GM19240 (cell line): ENCODE measurements around the gene HAUS2.
"Not testable (repeated sequence)": the region's sequence is repeated elsewhere in the genome, so short reads cannot be mapped to it uniquely, and the experiment has no call there.

Experiments used
- DNase-seq: peaks from one replicate; pipeline ENCODE4 v3.0.0; 2011; ENCODE audit warnings: low spot score; ENCODE audit not compliant: insufficient read length

Gene HAUS2

GRCh38 chr15:42575188-42576039 lies 26.8 kb downstream of the HAUS2 start, which contains the start of gene STARD9:
STARD9 (plus strand) TSS chr15:42575606; CDS start chr15:42575716, 110 bp downstream.
- peak; percentile 77 for DNase-seq

- DNase-seq = no peak
Observed at GRCh38 chr15:42576040-42576594, 27.5 kb downstream of the HAUS2 start.

- no peak for DNase-seq
Observed at GRCh38 chr15:42576776-42577175, 28.1 kb downstream of the HAUS2 start.

- DNase-seq = no peak
Observed at GRCh38 chr15:42577514-42578031, 28.9 kb downstream of the HAUS2 start.

GRCh38 chr15:42578984-42579537 lies 30.4 kb downstream of the HAUS2 start:
- DNase-seq = no peak

- DNase-seq = peak; percentile 30
Observed at GRCh38 chr15:42581272-42581730, 32.7 kb downstream of the HAUS2 start.

GRCh38 chr15:42582569-42583375 lies 34.1 kb downstream of the HAUS2 start:
- no peak for DNase-seq

GRCh38 chr15:42584031-42584765 lies 35.6 kb downstream of the HAUS2 start:
- no peak for DNase-seq

- no peak for DNase-seq
Observed at GRCh38 chr15:42590619-42591237, 42.1 kb downstream of the HAUS2 start.

- DNase-seq = no peak
Observed at GRCh38 chr15:42591238-42591934, 42.7 kb downstream of the HAUS2 start.

- no peak for DNase-seq
Observed at GRCh38 chr15:42592716-42593115, 44.1 kb downstream of the HAUS2 start.

GRCh38 chr15:42593143-42593542 lies 44.5 kb downstream of the HAUS2 start:
- no peak for DNase-seq

GRCh38 chr15:42594095-42594494 lies 45.5 kb downstream of the HAUS2 start:
- DNase-seq = no peak

- DNase-seq = no peak
Observed at GRCh38 chr15:42595626-42596240, 47.1 kb downstream of the HAUS2 start.

GRCh38 chr15:42601316-42601715 lies 52.7 kb downstream of the HAUS2 start:
- not testable (repeated sequence) for DNase-seq

GRCh38 chr15:42602501-42602900 lies 53.9 kb downstream of the HAUS2 start:
- DNase-seq = no peak

GRCh38 chr15:42603978-42604377 lies 55.3 kb downstream of the HAUS2 start:
- no peak for DNase-seq

GRCh38 chr15:42604894-42605744 lies 56.5 kb downstream of the HAUS2 start:
- DNase-seq = no peak
